Measurements from ENCODE around the gene AOC2.
"Not testable (repeated sequence)": the region's sequence is repeated elsewhere in the genome, so short reads cannot be mapped to it uniquely, and the experiment has no call there.

The AOC2 gene

GRCh38 chr17:42832213-42832933 is 12.0 kb upstream of the AOC2 start:
- no peak for DNase-seq

GRCh38 chr17:42832934-42833766 is 11.2 kb upstream of the AOC2 start, which contains the start of gene PSME3:
Gene PSME3 (plus strand): TSS chr17:42833397. CDS start chr17:42833632, 235 bp downstream.
- peak; percentile 91 for DNase-seq

GRCh38 chr17:42833767-42834422 is 10.5 kb upstream of the AOC2 start:
- peak; percentile 23 for DNase-seq

- no peak for DNase-seq
These were observed 8.6 kb upstream of the AOC2 start for GRCh38 chr17:42835732-42836131.

GRCh38 chr17:42841975-42842685 is 2.2 kb upstream of the AOC2 start:
- no peak for DNase-seq

- peak; percentile 69 for DNase-seq
These were observed 934 bp upstream of the AOC2 start for GRCh38 chr17:42843358-42843934.

- DNase-seq = no peak
These were observed 578 bp downstream of the AOC2 start for GRCh38 chr17:42844761-42845555.

GRCh38 chr17:42845556-42845917 is 1.2 kb downstream of the AOC2 start:
- no peak for DNase-seq

GRCh38 chr17:42845918-42846593 is 1.7 kb downstream of the AOC2 start:
- DNase-seq = no peak

- DNase-seq = no peak
These were observed 2.4 kb downstream of the AOC2 start for GRCh38 chr17:42846594-42847280.

- DNase-seq = no peak
These were observed 3.7 kb downstream of the AOC2 start for GRCh38 chr17:42848093-42848492.

GRCh38 chr17:42849031-42849430 is 4.7 kb downstream of the AOC2 start:
- no peak for DNase-seq

GRCh38 chr17:42849451-42850181 is 5.2 kb downstream of the AOC2 start:
- DNase-seq = no peak

- DNase-seq = no peak
These were observed 6.6 kb downstream of the AOC2 start, which contains the start of gene AOC3 for GRCh38 chr17:42850954-42851353. Gene AOC3 (plus strand): TSS chr17:42851199. CDS start chr17:42851344, 145 bp downstream.

- DNase-seq = not testable (repeated sequence)
These were observed 7.2 kb downstream of the AOC2 start for GRCh38 chr17:42851371-42852240.

- no peak for DNase-seq
These were observed 8.0 kb downstream of the AOC2 start for GRCh38 chr17:42852351-42852750.

- no peak for DNase-seq
These were observed 8.6 kb downstream of the AOC2 start for GRCh38 chr17:42853004-42853403.

GRCh38 chr17:42853597-42853967 is 9.2 kb downstream of the AOC2 start:
- no peak for DNase-seq
